ENCODE data around the gene CLEC20A. TPM values are rescaled to one million over a fixed set of nuclear protein-coding genes. Genes with fewer than 3 reads are reported as not detected.

CLEC20A gene
- total and polyA plus RNA-seq, 2 donors (not counting 1 experiment from before 2014, with no cell fraction given) = 4.9 to 5.2 TPM

DNA sequence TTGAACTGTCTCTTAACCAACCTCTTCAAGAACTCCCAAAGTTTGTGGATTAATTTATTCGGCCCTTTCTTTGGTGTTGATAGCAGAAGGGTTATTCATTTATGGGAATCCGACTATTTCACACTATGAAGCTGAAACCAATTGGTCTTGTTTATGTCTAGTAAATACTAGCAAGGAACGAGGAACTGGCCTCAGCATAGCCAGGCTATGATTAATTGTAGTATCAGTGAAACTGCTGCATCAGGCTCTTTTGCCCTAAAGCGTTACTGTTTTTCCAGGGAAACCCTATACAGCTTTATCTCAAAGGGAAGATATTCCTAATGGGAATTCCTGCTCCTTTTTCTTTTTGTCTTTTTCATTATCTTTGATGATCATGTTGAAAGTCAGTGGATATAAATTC, 35.1 kb downstream of the CLEC20A start:
- H3K9me3 Mint-ChIP-seq (ENCODE audit: insufficient read depth) = no peaks in the 10 kb centered on the region
- CTCF ChIA-PET = no interaction called here
- no peaks in the 10 kb centered on the region for H3K79me2 ChIP-seq (ENCODE audit: control insufficient read depth, insufficient read depth, low read length)
- no peaks in the 10 kb centered on the region for H3K36me3 ChIP-seq (replicated peaks in 1 of 2; ENCODE audit: control extremely low read depth in 1 of 2, control insufficient read depth in 1 of 2, extremely low read depth in 1 of 2, insufficient read depth in 2 of 2, low read length in 1 of 2)
- intact Hi-C loops (cut with micrococcal nuclease) = no loop called here
- TF ChIP-seq CTCF (IDR thresholded peaks at IDR 0.05) (no peak), EZH2 (IDR thresholded peaks at IDR 0.05; ENCODE audit: borderline replicate concordance, insufficient read depth, low read depth, low read length, poor library complexity, severe bottlenecking) (no peak)
- ATAC-seq (ENCODE audit: low read depth) = no peak
- H3K9me3 ChIP-seq (ENCODE audit: control extremely low read depth in 1 of 3, control insufficient read depth in 2 of 3, insufficient read depth in 1 of 3, low read length in 2 of 3) = no peaks in the 10 kb centered on the region
- no peak overlapping the region for H3K27ac ChIP-seq (ENCODE audit: low read length in 2 of 2)
- H4K20me1 ChIP-seq (ENCODE audit: control insufficient read depth, insufficient read depth, low read length, poor library complexity, severe bottlenecking) = no peaks in the 10 kb centered on the region
- no peaks in the 10 kb centered on the region for H3K27me3 Mint-ChIP-seq
- no peaks in the 10 kb centered on the region for H3K4me1 Mint-ChIP-seq
- no peaks in the 10 kb centered on the region for H3K4me1 ChIP-seq (ENCODE audit: control insufficient read depth in 2 of 2, insufficient read depth in 2 of 2, low read length in 2 of 2)
- H2AFZ ChIP-seq (ENCODE audit: insufficient read depth, low read depth, low read length, poor library complexity, severe bottlenecking) = no peak overlapping the region
- H3K27ac Mint-ChIP-seq = no peak overlapping the region
- H3K4me2 ChIP-seq (replicated peaks; ENCODE audit: low read depth, low read length, poor library complexity, severe bottlenecking) = no peak overlapping the region
- WGBS (ENCODE audit: insufficient coverage) = no CpG with 5 or more reads among the region's 4 CpGs
- POLR2A ChIA-PET = no interaction called here
- no peak overlapping the region for H3K9ac ChIP-seq (ENCODE audit: low read length)
- no peak overlapping the region for H3K4me3 Mint-ChIP-seq
- no peak overlapping the region for H3K4me3 ChIP-seq (ENCODE audit: control extremely low read depth in 1 of 5, extremely low read depth in 1 of 5, insufficient read depth in 1 of 5, low read depth in 2 of 5, low read length in 4 of 5)
- H3K27me3 ChIP-seq (replicated peaks in 1 of 4; ENCODE audit: control extremely low read depth in 1 of 4, control insufficient read depth in 3 of 4, insufficient read depth in 4 of 4, low read length in 3 of 4) = no peaks in the 10 kb centered on the region
- DNase-seq = no peak

DNA sequence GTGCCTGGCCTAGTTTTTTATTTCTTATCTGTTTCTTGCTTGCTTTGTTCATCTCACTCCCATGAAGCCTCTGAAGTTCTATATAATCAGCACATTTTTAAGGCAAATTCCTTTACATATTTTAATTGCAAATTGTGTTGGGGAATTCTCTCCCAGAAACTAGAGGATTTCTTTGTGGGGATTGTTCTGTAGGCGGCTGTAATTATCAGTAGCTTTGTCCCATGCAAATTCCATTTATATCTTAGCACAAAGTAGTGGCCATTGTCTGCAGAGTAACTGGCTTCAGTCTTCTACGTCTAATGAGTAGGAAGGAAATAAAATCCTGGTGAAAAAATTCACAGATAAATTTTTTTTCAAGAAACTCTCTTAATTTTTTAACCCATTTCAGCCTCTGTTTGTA, 35.7 kb downstream of the CLEC20A start:
- no peaks in the 10 kb centered on the region for H3K27me3 ChIP-seq (replicated peaks in 1 of 4; ENCODE audit: control extremely low read depth in 1 of 4, control insufficient read depth in 3 of 4, insufficient read depth in 4 of 4, low read length in 3 of 4)
- no peaks in the 10 kb centered on the region for H3K79me2 ChIP-seq (ENCODE audit: control insufficient read depth, insufficient read depth, low read length)
- no peak overlapping the region for H3K9ac ChIP-seq (ENCODE audit: low read length)
- Mint-ChIP-seq H3K27me3 (no peaks in the 10 kb centered on the region), H3K27ac (no peak overlapping the region), H3K4me1 (no peaks in the 10 kb centered on the region), H3K4me3 (no peak overlapping the region), H3K9me3 (ENCODE audit: insufficient read depth) (no peaks in the 10 kb centered on the region)
- no peak for TF ChIP-seq EZH2 (IDR thresholded peaks at IDR 0.05; ENCODE audit: borderline replicate concordance, insufficient read depth, low read depth, low read length, poor library complexity, severe bottlenecking)
- TF ChIP-seq CTCF (IDR thresholded peaks at IDR 0.05) = no peak
- intact Hi-C loops (cut with micrococcal nuclease) = no loop called here
- no peak overlapping the region for H3K27ac ChIP-seq (ENCODE audit: low read length in 2 of 2)
- no peaks in the 10 kb centered on the region for H3K36me3 ChIP-seq (replicated peaks in 1 of 2; ENCODE audit: control extremely low read depth in 1 of 2, control insufficient read depth in 1 of 2, extremely low read depth in 1 of 2, insufficient read depth in 2 of 2, low read length in 1 of 2)
- no peak for DNase-seq
- H3K4me1 ChIP-seq (ENCODE audit: control insufficient read depth in 2 of 2, insufficient read depth in 2 of 2, low read length in 2 of 2) = no peaks in the 10 kb centered on the region
- no peak overlapping the region for H2AFZ ChIP-seq (ENCODE audit: insufficient read depth, low read depth, low read length, poor library complexity, severe bottlenecking)
- no peak overlapping the region for H3K4me3 ChIP-seq (ENCODE audit: control extremely low read depth in 1 of 5, extremely low read depth in 1 of 5, insufficient read depth in 1 of 5, low read depth in 2 of 5, low read length in 4 of 5)
- ATAC-seq (ENCODE audit: low read depth) = no peak
- no CpG with 5 or more reads among the region's 2 CpGs for WGBS (ENCODE audit: insufficient coverage)
- ChIA-PET POLR2A (no interaction called here), CTCF (no interaction called here)
- no peaks in the 10 kb centered on the region for H4K20me1 ChIP-seq (ENCODE audit: control insufficient read depth, insufficient read depth, low read length, poor library complexity, severe bottlenecking)
- H3K4me2 ChIP-seq (replicated peaks; ENCODE audit: low read depth, low read length, poor library complexity, severe bottlenecking) = no peak overlapping the region
- H3K9me3 ChIP-seq (ENCODE audit: control extremely low read depth in 1 of 3, control insufficient read depth in 2 of 3, insufficient read depth in 1 of 3, low read length in 2 of 3) = no peaks in the 10 kb centered on the region
